Measurements from ENCODE around the gene CSTF3.

- TF ChIP-seq CTCF (IDR thresholded peaks at IDR 0.05; ENCODE audit: borderline replicate concordance, extremely low read depth, low read length, poor library complexity, severe bottlenecking), result no peak
- no peak for TF ChIP-seq EZH2 (IDR thresholded peaks at IDR 0.05; ENCODE audit: borderline replicate concordance, low read depth, low read length, severe bottlenecking)
Observed at GRCh38 chr11:33179348-33179803, 18.1 kb upstream of the CSTF3 start.

Data from DND-41 (cell line).